EH (cell line): ENCODE measurements around the gene NPIPB8.
"Not testable (repeated sequence)": the region's sequence is repeated elsewhere in the genome, so short reads cannot be mapped to it uniquely, and the experiment has no call there.

Source experiments
- DNase-seq: peaks from one replicate; pipeline ENCODE4 v3.0.0-alpha.2; 2015; ENCODE audit warnings: low read depth

The NPIPB8 gene

GRCh38 chr16:28636093-28636823, 1.6 kb upstream of the NPIPB8 start:
- DNase-seq, result peak; percentile 72

GRCh38 chr16:28638359-28638758, 494 bp downstream of the NPIPB8 start:
- DNase-seq, result not testable (repeated sequence)

- not testable (repeated sequence) for DNase-seq
Measured at GRCh38 chr16:28639959-28640358, 2.1 kb downstream of the NPIPB8 start.

- not testable (repeated sequence) for DNase-seq
Measured at GRCh38 chr16:28666264-28666663, 28.4 kb downstream of the NPIPB8 start.

- DNase-seq, result not testable (repeated sequence)
Measured at GRCh38 chr16:28667480-28667879, 29.6 kb downstream of the NPIPB8 start.

GRCh38 chr16:28668199-28668598, 30.3 kb downstream of the NPIPB8 start:
- DNase-seq, result not testable (repeated sequence)

GRCh38 chr16:28688327-28688952, 50.6 kb downstream of the NPIPB8 start:
- not testable (repeated sequence) for DNase-seq

GRCh38 chr16:28689425-28689824, 51.6 kb downstream of the NPIPB8 start:
- not testable (repeated sequence) for DNase-seq

GRCh38 chr16:28691722-28692121, 53.9 kb downstream of the NPIPB8 start:
- not testable (repeated sequence) for DNase-seq

GRCh38 chr16:28693257-28693950, 55.5 kb downstream of the NPIPB8 start:
- DNase-seq, result not testable (repeated sequence)

- not testable (repeated sequence) for DNase-seq
Measured at GRCh38 chr16:28699792-28700191, 61.9 kb downstream of the NPIPB8 start.

- DNase-seq, result not testable (repeated sequence)
Measured at GRCh38 chr16:28700349-28700748, 62.5 kb downstream of the NPIPB8 start.

- DNase-seq, result not testable (repeated sequence)
Measured at GRCh38 chr16:28701384-28701783, 63.5 kb downstream of the NPIPB8 start.

- not testable (repeated sequence) for DNase-seq
Measured at GRCh38 chr16:28704246-28704645, 66.4 kb downstream of the NPIPB8 start.
